Hepatocyte (in vitro differentiated cells): Measurements from ENCODE around the gene RPAP3. TPM values are rescaled to one million over a fixed set of nuclear protein-coding genes. Genes with fewer than 3 reads are reported as not detected.

Experiments used
- DNase-seq: peaks from one replicate; pipeline ENCODE4 v3.0.0-alpha.2; 2016; ENCODE audit warnings: low spot score
- H2AFZ ChIP-seq: fragments of 200-600 bp; sonication (generic); 2 replicates; pipeline ENCODE4 v1.6.0; 2016; ENCODE audit warnings: antibody characterized with exemption, mild to moderate bottlenecking
- H3K27ac ChIP-seq: fragments of 200-600 bp; sonication (generic); 2 replicates; pipeline ENCODE4 v1.5.1; 2016; ENCODE audit warnings: mild to moderate bottlenecking
- H3K27me3 ChIP-seq: fragments of 200-600 bp; sonication (generic); 2 replicates; pipeline ENCODE4 v1.6.1; 2016
- H3K36me3 ChIP-seq: fragments of 200-600 bp; sonication (generic); replicated peaks from 2 replicates; pipeline ENCODE4 v1.5.1; 2016; ENCODE audit warnings: low read depth; ENCODE audit not compliant: insufficient read depth
- H3K4me1 ChIP-seq: fragments of 200-600 bp; sonication (generic); 2 replicates; pipeline ENCODE4 v1.5.1; 2016; ENCODE audit warnings: mild to moderate bottlenecking, moderate library complexity; ENCODE audit not compliant: insufficient read depth
- H3K4me2 ChIP-seq: fragments of 200-600 bp; sonication (generic); 2 replicates; pipeline ENCODE4 v1.6.0; 2016
- H3K4me3 ChIP-seq: fragments of 200-600 bp; sonication (generic); 2 replicates; pipeline ENCODE4 v1.5.1; 2016; ENCODE audit warnings: mild to moderate bottlenecking
- H3K79me2 ChIP-seq: fragments of 200-600 bp; sonication (generic); 2 replicates; pipeline ENCODE4 v1.6.0; 2017; ENCODE audit warnings: mild to moderate bottlenecking
- H3K9me2 ChIP-seq: fragments of 200-600 bp; sonication (generic); replicated peaks from 2 replicates; pipeline ENCODE4 v1.6.0; 2017; ENCODE audit warnings: mild to moderate bottlenecking; ENCODE audit not compliant: insufficient read depth
- H3K9me3 ChIP-seq: fragments of 200-600 bp; sonication (generic); 2 replicates; pipeline ENCODE4 v1.5.1; 2016; ENCODE audit warnings: low read depth, mild to moderate bottlenecking
- H4K20me1 ChIP-seq: fragments of 200-600 bp; sonication (generic); 2 replicates; pipeline ENCODE4 v1.6.0; 2016; ENCODE audit warnings: mild to moderate bottlenecking; ENCODE audit not compliant: insufficient read depth, poor library complexity, severe bottlenecking
- EZH2 ChIP-seq: fragments of 200-600 bp; sonication (generic); IDR thresholded peaks from 2 replicates; pipeline ENCODE4 v1.6.1; 2016; ENCODE audit warnings: antibody characterized with exemption, mild to moderate bottlenecking, borderline replicate concordance
- EZH2phosphoT487 ChIP-seq: fragments of 200-600 bp; sonication (generic); IDR thresholded peaks from one replicate; pipeline ENCODE4 v1.6.1; 2018; ENCODE audit warnings: antibody characterized with exemption, mild to moderate bottlenecking, low read depth, moderate library complexity; ENCODE audit not compliant: unreplicated experiment, severe bottlenecking
- WGBS: methylation state at CpG from one replicate; pipeline ENCODE4 v1.1.6; 2016; ENCODE audit warnings: low lambda C conversion rate; ENCODE audit errors: missing lambda C conversion rate; 5-methylcytosine and 5-hydroxymethylcytosine counted together
- polyA plus RNA-seq: library from polyadenylated mRNA; unstranded; fragments of >200 nt; fragmentation: Nextera tagmentation; extraction: Ambion mirVana; gene quantifications from 2 replicates; pipeline ENCODE4 v1.2.1, GENCODE V29; 2016
- total RNA-seq: library from RNA; depleted of rRNA; stranded (reverse); fragments of >200 nt; gene quantifications from 2 replicates; pipeline ENCODE4 v1.2.3, GENCODE V29; 2014
- TF ChIP-seq, protein P1 (sequence below): fragments of 200-600 bp; sonication (generic); IDR thresholded peaks from 2 replicates; pipeline ENCODE4 v1.5.1; 2016; ENCODE audit warnings: antibody characterized with exemption, mild to moderate bottlenecking; ENCODE audit not compliant: poor library complexity

The RPAP3 gene
- total and polyA plus RNA-seq, 2 experiments from 2014 or later, result 21.7 to 23.4 TPM

DNA sequence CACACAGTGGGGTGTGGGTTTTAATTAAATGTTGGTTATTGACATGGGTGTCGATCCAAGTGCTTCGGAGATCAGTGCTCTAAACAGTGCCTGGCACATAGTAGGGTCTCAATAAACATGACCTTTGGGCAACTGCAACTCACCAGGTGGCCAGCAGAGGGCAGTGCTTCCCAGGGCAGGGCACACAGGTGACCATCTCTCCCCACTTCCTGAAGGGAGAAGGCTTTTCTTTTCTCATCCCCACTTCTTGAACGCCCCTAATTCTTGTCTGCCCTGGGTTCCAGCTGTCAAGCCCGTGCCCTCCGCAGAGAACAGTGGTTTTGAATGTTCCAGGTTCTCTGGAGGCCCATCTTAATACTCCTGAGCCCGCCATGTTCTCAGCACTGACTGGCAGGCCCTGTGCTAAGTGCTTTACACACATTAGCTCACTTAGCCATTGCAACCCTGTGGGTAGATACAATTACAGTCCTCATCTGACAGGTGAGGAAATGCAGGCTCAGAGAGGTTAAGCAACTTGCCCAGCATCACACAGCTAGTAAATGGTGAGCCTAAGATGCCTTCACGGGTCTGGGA lies 36.5 kb upstream of the RPAP3 start:
- H3K9me2 ChIP-seq, result no peaks in the 10 kb centered on the region
- H3K36me3 ChIP-seq, result no peaks in the 10 kb centered on the region
- no peaks in the 10 kb centered on the region for H3K4me1 ChIP-seq
- H3K27ac ChIP-seq, result no peak overlapping the region
- TF ChIP-seq EZH2 (no peak), EZH2phosphoT487 (no peak)
- TF ChIP-seq, protein P1, sequence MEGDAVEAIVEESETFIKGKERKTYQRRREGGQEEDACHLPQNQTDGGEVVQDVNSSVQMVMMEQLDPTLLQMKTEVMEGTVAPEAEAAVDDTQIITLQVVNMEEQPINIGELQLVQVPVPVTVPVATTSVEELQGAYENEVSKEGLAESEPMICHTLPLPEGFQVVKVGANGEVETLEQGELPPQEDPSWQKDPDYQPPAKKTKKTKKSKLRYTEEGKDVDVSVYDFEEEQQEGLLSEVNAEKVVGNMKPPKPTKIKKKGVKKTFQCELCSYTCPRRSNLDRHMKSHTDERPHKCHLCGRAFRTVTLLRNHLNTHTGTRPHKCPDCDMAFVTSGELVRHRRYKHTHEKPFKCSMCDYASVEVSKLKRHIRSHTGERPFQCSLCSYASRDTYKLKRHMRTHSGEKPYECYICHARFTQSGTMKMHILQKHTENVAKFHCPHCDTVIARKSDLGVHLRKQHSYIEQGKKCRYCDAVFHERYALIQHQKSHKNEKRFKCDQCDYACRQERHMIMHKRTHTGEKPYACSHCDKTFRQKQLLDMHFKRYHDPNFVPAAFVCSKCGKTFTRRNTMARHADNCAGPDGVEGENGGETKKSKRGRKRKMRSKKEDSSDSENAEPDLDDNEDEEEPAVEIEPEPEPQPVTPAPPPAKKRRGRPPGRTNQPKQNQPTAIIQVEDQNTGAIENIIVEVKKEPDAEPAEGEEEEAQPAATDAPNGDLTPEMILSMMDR, result peak; percentile 87
- no peak overlapping the region for H3K4me3 ChIP-seq
- peak; percentile 39 for DNase-seq
- H3K4me2 ChIP-seq, result no peak overlapping the region
- WGBS, result 74% methylated on average over 7 of the region's 7 CpGs
- no peaks in the 10 kb centered on the region for H3K27me3 ChIP-seq
- H3K79me2 ChIP-seq, result no peaks in the 10 kb centered on the region
- H4K20me1 ChIP-seq, result no peaks in the 10 kb centered on the region
- H3K9me3 ChIP-seq, result no peaks in the 10 kb centered on the region
- H2AFZ ChIP-seq, result no peak overlapping the region

DNA sequence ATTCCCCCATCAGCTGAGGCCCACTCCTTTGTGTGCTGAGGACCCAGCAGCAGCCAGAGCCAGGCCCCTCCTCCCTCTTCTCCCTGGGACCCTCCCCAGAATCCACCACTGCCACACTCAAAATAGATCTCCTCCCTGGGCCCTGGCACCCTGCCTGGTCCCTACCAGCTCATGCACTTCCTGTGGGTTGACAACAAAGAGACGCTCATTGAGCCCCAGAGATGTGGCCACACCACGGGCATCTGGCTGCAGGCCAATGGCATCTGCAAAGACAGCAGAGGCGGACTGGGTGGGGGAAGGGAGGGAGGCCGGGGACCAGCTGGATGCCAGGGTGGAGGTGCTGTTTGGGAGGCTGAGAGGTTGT lies 35.5 kb upstream of the RPAP3 start:
- no peaks in the 10 kb centered on the region for H3K36me3 ChIP-seq
- H3K79me2 ChIP-seq, result no peaks in the 10 kb centered on the region
- no peak overlapping the region for H3K4me2 ChIP-seq
- no peaks in the 10 kb centered on the region for H3K9me3 ChIP-seq
- H3K4me3 ChIP-seq, result no peak overlapping the region
- peak; percentile 30 for DNase-seq
- H3K27me3 ChIP-seq, result no peaks in the 10 kb centered on the region
- H2AFZ ChIP-seq, result no peak overlapping the region
- H3K27ac ChIP-seq, result no peak overlapping the region
- TF ChIP-seq, protein P1, result no peak
- WGBS, result 66% methylated on average over 3 of the region's 4 CpGs
- H4K20me1 ChIP-seq, result no peaks in the 10 kb centered on the region
- peaks cover 8% of the 10 kb centered on the region for H3K4me1 ChIP-seq
- H3K9me2 ChIP-seq, result no peaks in the 10 kb centered on the region

DNA sequence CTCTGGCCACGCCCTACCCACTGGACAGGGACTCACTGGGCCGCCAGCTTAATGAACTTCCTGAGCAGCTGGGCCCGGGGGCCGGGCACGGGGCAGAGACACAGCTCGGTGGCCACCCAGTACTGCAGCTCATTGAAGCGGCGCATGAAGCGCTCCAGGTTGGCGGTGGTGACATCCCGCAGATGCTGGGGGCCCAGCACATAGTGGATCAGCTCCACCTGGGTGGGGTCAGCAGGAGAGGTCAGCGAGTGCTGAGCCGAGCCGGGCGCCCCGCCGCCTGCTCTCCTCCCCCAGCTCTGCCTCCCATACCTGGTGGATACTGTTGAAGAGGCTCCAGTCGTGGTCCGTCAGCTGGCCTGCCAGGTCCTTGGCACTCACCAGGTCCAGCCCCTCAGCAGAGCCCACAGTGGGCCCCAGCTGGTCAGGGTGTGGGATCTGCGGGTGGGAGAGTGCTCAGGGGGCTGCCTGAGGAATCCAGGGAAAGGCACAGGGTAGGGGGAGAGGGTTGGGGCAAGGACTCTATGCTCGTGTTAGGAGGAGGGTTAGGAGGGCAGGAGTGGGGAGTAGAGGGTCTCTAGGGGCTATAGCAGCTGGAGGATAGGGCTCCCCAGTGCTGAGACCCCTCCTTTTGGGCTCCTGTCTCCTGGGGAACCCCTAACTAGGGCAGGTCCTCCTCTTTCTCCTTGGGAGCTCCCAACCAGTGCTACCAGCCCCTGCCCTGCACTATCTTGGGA lies 34.9 kb upstream of the RPAP3 start:
- Histone ChIP-seq H3K27ac (no peak overlapping the region), H3K9me2 (no peaks in the 10 kb centered on the region), H3K4me2 (no peak overlapping the region), H4K20me1 (no peaks in the 10 kb centered on the region), H3K4me1 (peaks cover 8% of the 10 kb centered on the region), H3K36me3 (no peaks in the 10 kb centered on the region), H2AFZ (no peak overlapping the region), H3K27me3 (no peaks in the 10 kb centered on the region), H3K4me3 (no peak overlapping the region), H3K9me3 (no peaks in the 10 kb centered on the region), H3K79me2 (no peaks in the 10 kb centered on the region)
- 93% methylated on average over 21 of the region's 21 CpGs for WGBS
- no peak for DNase-seq
- TF ChIP-seq EZH2phosphoT487 (no peak), EZH2 (no peak)
- TF ChIP-seq, protein P1, result no peak
